AG10803 (cell line): ENCODE measurements around the gene ATG4B.

Experiments
- DNase-seq: peaks from one replicate; pipeline ENCODE4 v3.0.0; 2010; ENCODE audit warnings: low read depth
- H3K4me3 ChIP-seq: 2 replicates; pipeline ENCODE4 v1.5.1; 2011; ENCODE audit warnings: mild to moderate bottlenecking, low read length, control low read depth
- CTCF ChIP-seq: conservative IDR thresholded peaks from 2 replicates; pipeline ENCODE4 v1.5.1; 2011; ENCODE audit warnings: mild to moderate bottlenecking, low read length, control low read depth, inconsistent platforms

Gene ATG4B

GRCh38 chr2:241686650-241687425, 49.3 kb downstream of the ATG4B start, which contains the start of gene DTYMK:
Gene DTYMK, minus strand, starts transcription at chr2:241686815. Its CDS starts 32 bp downstream, at chr2:241686783.
- TF ChIP-seq CTCF: no peak
- peak within 1 kb of the TSS; percentile 93 for H3K4me3 ChIP-seq
- peak; percentile 95 for DNase-seq

GRCh38 chr2:241689306-241689705, 51.8 kb downstream of the ATG4B start:
- DNase-seq: no peak
- TF ChIP-seq CTCF: no peak

GRCh38 chr2:241690202-241690717, 52.8 kb downstream of the ATG4B start:
- no peak overlapping the region for H3K4me3 ChIP-seq
- no peak for DNase-seq
- TF ChIP-seq CTCF: no peak

More at GRCh38 chr2:241689306-241689705, 51.8 kb downstream of the ATG4B start:
- H3K4me3 ChIP-seq: no peak overlapping the region

- peak; percentile 89 for DNase-seq
- TF ChIP-seq CTCF: no peak
- H3K4me3 ChIP-seq: no peak overlapping the region
These were observed 55.0 kb downstream of the ATG4B start for GRCh38 chr2:241692448-241692847.

- TF ChIP-seq CTCF: no peak
- H3K4me3 ChIP-seq: no peak overlapping the region
- DNase-seq: peak; percentile 49
These were observed 58.2 kb downstream of the ATG4B start for GRCh38 chr2:241695651-241696050.

GRCh38 chr2:241701149-241701398, 63.6 kb downstream of the ATG4B start:
- DNase-seq: peak; percentile 76
- H3K4me3 ChIP-seq: peak overlapping the region; percentile 70
- TF ChIP-seq CTCF: peak; percentile 42

- H3K4me3 ChIP-seq: peak within 1 kb of the TSS; percentile 81
- peak; percentile 92 for DNase-seq
- TF ChIP-seq CTCF: no peak
These were observed 64.1 kb downstream of the ATG4B start, which contains the start of gene ING5 for GRCh38 chr2:241701399-241702154. Gene ING5, plus strand, starts transcription at chr2:241702039. Its CDS starts 27 bp downstream, at chr2:241702066.
